ENCODE data around the gene UIMC1. TPM values are rescaled to one million over a fixed set of nuclear protein-coding genes. Genes with fewer than 3 reads are reported as not detected.

UIMC1 gene
- total RNA-seq, 1 experiment from 2014 or later, result 53.0 TPM

DNA sequence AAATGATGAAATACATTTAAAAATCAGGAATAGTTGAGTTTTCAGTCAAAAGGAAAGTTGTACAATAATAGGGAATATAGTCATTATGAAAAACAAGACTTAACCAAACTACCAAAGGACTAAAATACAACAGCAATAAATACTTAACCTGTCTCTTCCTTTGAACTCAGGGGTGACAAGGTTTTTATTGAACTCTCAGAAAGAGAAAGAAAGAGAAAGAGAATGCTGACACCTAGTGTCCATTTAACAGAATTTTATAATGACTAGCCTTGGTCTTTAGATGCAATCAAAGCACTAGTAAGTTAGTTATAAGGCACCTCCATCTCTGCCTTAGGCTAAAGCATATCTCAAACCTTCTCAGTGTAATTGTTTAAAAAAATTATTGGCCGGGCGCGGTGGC lies 47.5 kb downstream of the UIMC1 start:
- Histone ChIP-seq H2BK12ac (ENCODE audit: insufficient read length, low read depth, low read length) (no peak overlapping the region), H3K79me2 (ENCODE audit: insufficient read depth, low read length) (no peaks in the 10 kb centered on the region), H3K23me2 (ENCODE audit: insufficient read length, low read depth, low read length, poor library complexity, severe bottlenecking) (no peaks in the 10 kb centered on the region), H3K23ac (ENCODE audit: insufficient read length, low read depth, low read length) (no peak overlapping the region), H2BK120ac (ENCODE audit: low read depth, low read length, poor library complexity, severe bottlenecking) (no peak overlapping the region), H3K18ac (ENCODE audit: insufficient read length, low read depth, low read length) (no peak overlapping the region), H3K9me3 (ENCODE audit: control insufficient read depth, low read depth, low read length) (no peaks in the 10 kb centered on the region), H3K9ac (ENCODE audit: extremely low read depth, insufficient read length, low read length) (no peak overlapping the region), H2BK20ac (ENCODE audit: low read depth, low read length, poor library complexity, severe bottlenecking) (no peak overlapping the region), H4K91ac (ENCODE audit: insufficient read length, low read depth, low read length) (no peak overlapping the region), H4K5ac (ENCODE audit: insufficient read length, low read depth, low read length) (no peak overlapping the region), H3K79me1 (ENCODE audit: insufficient read depth, low read depth, low read length, poor library complexity, severe bottlenecking) (no peaks in the 10 kb centered on the region), H2AK5ac (ENCODE audit: insufficient read length, low read length) (no peak overlapping the region), H3K56ac (ENCODE audit: insufficient read length, low read depth, low read length) (no peak overlapping the region), H2AFZ (ENCODE audit: low read length) (no peak overlapping the region), H4K8ac (replicated peaks; ENCODE audit: insufficient read length, low read depth, low read length) (no peak overlapping the region), H3K27me3 (ENCODE audit: insufficient read depth, low read length) (no peaks in the 10 kb centered on the region), H3K4me2 (ENCODE audit: insufficient read depth, insufficient read length, low read length) (no peak overlapping the region), H3K14ac (ENCODE audit: insufficient read depth, low read length) (no peak overlapping the region), H3K27ac (ENCODE audit: insufficient read length, low read depth, low read length) (no peak overlapping the region), H3K4me1 (ENCODE audit: insufficient read depth, low read length) (no peaks in the 10 kb centered on the region), H3K4ac (ENCODE audit: low read depth, low read length) (no peak overlapping the region), H3T11ph (ENCODE audit: low read length) (no peak overlapping the region), H2BK5ac (ENCODE audit: insufficient read length, low read length) (no peak overlapping the region), H4K20me1 (ENCODE audit: control insufficient read depth, insufficient read depth, insufficient read length) (no peaks in the 10 kb centered on the region), H2BK15ac (ENCODE audit: low read depth, low read length) (no peak overlapping the region)
- peak overlapping the region; percentile 59 to 91 (median 75); a peak in 1 of 7 replicates for H3K27ac Mint-ChIP-seq
- peak; percentile 76 for TF ChIP-seq CTCF (conservative IDR thresholded peaks at IDR 0.05)
- DNase-seq, result no peak
- H3K36me3 Mint-ChIP-seq (ENCODE audit: insufficient read depth in 1 of 3, low read depth in 3 of 3), result peaks cover 8 to 45% (median 38%) of the 10 kb centered on the region in 3 experiments
- no peaks in the 10 kb centered on the region; the same call in 1 of the 2 replicates for H3K27me3 Mint-ChIP-seq (ENCODE audit: low read depth)
- H3K4me1 Mint-ChIP-seq, result 0 out of 4 replicates have a peak, but pooled peaks cover 0 to 6% of the 10 kb centered on the region in 2 experiments
- H3K4me3 Mint-ChIP-seq, result no peak overlapping the region
- H3K9me3 Mint-ChIP-seq, result no peaks in the 10 kb centered on the region; a peak in 2 of 5 replicates
- WGBS (ENCODE audit: extremely low coverage, insufficient read length, low lambda C conversion rate), result no CpG with 5 or more reads among the region's 3 CpGs

Data from H9 (cell line).